ENCODE data around the gene TNN.
A peak's percentile ranks its signal among the peaks of the same experiment; 100 is the strongest.
"Not testable (repeated sequence)": the region's sequence is repeated elsewhere in the genome, so short reads cannot be mapped to it uniquely, and the experiment has no call there.

Gene TNN, protein sequence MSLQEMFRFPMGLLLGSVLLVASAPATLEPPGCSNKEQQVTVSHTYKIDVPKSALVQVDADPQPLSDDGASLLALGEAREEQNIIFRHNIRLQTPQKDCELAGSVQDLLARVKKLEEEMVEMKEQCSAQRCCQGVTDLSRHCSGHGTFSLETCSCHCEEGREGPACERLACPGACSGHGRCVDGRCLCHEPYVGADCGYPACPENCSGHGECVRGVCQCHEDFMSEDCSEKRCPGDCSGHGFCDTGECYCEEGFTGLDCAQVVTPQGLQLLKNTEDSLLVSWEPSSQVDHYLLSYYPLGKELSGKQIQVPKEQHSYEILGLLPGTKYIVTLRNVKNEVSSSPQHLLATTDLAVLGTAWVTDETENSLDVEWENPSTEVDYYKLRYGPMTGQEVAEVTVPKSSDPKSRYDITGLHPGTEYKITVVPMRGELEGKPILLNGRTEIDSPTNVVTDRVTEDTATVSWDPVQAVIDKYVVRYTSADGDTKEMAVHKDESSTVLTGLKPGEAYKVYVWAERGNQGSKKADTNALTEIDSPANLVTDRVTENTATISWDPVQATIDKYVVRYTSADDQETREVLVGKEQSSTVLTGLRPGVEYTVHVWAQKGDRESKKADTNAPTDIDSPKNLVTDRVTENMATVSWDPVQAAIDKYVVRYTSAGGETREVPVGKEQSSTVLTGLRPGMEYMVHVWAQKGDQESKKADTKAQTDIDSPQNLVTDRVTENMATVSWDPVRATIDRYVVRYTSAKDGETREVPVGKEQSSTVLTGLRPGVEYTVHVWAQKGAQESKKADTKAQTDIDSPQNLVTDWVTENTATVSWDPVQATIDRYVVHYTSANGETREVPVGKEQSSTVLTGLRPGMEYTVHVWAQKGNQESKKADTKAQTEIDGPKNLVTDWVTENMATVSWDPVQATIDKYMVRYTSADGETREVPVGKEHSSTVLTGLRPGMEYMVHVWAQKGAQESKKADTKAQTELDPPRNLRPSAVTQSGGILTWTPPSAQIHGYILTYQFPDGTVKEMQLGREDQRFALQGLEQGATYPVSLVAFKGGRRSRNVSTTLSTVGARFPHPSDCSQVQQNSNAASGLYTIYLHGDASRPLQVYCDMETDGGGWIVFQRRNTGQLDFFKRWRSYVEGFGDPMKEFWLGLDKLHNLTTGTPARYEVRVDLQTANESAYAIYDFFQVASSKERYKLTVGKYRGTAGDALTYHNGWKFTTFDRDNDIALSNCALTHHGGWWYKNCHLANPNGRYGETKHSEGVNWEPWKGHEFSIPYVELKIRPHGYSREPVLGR (N-terminal part only)

DNA sequence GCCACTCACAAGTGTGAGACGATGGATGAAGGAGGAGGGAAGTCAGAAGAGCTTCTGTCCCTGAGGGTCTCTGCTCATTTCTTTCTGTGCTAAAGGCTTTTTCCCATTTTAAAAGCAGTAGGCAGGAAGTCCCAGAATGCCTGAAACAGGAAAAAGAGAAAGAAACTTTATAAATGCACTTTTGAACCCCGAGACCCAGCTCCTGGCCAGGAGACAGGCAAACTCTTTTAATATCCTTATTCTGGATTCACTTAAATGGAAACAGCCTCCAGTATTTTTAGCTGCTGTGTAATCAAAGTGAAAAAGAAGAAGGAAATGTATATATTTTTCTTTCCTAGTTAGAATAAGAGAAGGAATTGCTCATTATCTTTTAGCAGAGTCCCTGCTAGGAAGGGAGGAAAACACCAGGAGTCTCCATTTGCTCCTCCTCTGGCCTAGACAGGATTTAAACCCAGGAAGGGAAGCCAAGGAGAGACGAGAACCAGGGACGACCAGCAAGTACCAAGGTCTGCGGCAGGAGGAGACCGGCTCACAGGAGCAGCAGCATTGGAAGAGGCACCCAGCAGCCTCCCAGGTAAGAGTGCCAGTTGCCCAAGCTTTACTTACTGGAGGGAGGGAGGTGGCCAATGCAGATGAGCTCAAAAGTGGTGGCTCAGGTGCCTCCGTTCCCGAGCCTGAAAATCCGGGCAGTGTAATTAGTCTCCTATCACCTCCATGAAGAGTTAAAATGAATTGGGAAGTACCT, at the start of gene TNN:
Gene TNN (plus strand): TSS at position 472 of the 745 bp plus-strand sequence. CDS start 9,586 bp downstream, outside the sequence.
- DNase-seq (ENCODE audit: low spot score): no peak

DNA sequence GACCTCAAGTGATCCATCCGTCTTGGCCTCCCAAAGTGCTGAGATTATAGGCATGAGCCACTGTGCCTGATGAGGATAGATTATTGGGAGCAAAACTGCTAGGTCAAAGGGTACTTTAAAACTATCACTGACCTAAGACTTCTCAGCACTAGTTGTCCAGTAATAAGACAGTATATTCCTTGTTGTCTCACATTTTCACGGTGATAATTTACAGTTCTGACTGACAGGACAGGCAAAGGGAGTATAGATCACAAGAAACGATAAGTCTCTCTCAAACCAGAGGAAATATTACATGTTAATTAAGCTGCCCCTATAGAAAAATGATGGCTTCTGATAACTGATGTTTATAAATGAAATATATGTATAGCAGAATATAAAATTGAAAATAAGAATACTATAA, 48.1 kb upstream of the TNN start:
- DNase-seq (ENCODE audit: low spot score): no peak

DNA sequence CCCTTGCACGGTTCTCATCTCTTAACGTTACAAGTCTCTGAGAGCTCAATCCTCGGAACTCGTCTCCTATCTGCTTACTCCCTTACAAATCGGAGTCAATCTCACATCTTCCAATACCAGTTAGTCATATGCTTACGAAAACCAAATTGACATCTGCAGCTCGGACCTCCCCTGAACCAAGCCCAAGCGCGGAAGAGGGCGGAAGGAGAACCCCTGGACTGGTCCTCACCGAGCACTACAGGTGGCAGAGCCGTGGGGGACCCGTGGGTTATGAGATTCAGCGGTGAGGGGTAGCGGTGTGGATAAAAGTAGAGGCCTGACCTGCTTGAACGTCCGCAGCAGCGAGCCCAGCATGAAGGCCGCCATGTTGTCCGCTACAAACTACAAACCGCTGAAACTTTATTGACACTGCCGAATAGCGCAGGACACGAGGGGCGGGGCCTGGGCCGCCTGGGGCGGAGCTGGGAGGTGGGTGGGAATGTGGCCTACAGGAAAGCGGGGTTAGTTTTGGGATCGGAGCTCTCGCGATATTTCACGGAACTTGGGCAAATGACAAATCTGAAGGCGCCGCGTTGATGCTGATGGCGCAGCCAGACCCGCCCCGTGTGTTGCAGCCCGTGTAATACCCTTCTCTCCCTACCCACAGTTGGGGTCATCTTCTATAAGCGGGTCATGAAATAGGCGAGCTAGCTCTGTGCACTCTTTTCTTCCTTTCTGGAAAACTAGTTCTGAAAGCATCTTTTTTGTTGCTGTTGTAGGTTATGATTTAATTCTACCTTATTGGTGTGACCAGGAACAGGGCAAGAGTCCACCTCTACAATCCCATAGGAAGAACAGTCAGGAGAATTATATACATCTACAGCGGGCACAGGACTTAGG, 44.4 kb upstream of the TNN start, which contains the start of gene MRPS14:
Gene MRPS14 (minus strand): TSS at position 383 of the 879 bp plus-strand sequence. CDS start 17 bp downstream, at position 366.
- DNase-seq (ENCODE audit: low spot score): peak; percentile 94

DNA sequence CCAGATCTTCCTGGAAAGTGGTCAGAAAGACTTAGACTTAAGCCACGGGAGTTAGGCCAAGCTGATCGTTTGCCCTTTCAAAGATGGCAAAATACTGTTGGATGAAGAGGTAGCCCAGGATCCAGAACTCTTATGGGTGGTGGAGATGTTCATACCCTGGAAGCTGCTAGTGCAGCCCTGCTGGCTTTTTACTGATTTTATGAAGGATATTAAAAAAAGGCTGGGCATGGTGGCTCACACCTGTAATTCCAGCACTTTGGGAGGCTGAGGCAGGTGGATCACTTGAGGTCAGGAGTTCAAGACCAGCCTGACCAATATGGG, 43.8 kb upstream of the TNN start:
- DNase-seq (ENCODE audit: low spot score): not testable (repeated sequence)

DNA sequence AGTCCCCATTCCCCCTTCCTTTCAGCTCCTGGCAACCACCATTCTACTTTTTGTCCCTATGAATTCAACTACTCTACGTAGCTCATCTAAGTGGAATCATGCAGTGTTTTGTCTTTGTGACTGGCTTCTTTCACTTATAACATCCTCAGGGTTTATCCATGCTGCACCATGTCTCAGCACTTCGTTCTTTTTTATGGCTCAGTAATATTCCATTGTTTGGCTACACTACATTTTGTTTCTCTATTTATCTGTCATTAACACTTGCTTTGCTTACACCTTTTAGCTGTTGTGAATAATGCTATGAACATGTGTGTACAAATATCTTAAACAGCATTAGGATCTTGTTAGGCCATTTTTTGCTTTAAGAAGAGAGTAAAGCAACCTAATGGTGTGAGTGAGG, 42.9 kb upstream of the TNN start:
- DNase-seq (ENCODE audit: low spot score): no peak

DNA sequence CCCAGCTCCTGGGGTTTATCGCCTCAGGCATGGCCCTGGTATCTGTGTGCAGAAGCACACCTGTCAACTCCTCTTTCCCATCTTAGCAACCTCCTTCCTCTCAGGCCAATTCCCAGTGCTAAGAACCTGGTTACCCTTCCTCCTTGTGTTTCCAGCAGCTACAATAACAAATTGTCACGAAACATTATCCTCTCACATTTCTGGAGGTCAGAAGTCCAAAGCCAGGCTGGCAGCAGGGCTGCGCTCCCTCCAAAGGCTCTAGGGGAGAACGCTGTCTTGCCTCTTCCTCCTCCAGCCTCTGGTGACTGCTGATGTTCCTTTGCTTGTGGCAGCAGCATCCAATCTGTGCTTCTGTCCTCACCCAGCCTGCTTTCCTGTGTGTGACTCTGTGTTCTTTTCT, 33.7 kb upstream of the TNN start:
- DNase-seq (ENCODE audit: low spot score): no peak

DNA sequence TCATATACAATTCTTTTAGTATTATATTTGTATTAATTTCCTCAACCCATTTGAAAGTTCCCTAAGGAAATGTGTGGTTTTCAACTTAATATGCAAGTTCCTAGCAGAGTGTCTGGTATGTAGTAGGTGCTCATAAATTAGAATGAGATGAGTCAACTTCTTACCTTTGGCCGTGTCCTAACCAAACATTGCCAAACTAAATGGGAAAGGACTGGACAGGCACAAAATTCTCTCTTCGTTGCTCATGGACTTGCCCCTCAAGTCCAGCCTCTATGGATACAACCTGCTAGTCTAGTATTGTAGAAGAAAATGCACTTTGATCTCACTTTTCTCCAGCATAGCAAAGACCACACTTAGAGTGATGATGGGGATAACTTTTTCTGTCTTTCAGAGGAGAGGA, 32.9 kb upstream of the TNN start:
- no peak for DNase-seq (ENCODE audit: low spot score)

DNA sequence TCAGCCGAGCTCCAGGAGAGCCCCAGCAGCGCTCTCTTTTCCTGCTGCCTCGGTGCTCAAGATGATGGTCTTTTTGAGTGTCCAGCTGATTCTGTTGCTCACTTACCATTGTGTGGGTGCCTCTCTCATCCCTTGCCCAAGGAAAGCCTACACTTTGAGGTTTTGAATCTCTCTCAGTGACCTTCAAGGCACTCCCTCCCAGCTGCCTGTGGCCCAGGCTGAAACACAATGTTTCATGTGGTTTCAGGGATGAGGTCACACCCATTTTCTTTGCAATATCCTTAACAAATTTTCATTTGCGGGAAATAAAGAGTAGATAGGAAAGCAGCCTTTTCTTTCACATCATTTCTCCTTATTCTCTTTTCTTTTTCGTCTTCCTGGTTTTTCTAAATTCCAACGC, 31.8 kb upstream of the TNN start:
- no peak for DNase-seq (ENCODE audit: low spot score)

DNA sequence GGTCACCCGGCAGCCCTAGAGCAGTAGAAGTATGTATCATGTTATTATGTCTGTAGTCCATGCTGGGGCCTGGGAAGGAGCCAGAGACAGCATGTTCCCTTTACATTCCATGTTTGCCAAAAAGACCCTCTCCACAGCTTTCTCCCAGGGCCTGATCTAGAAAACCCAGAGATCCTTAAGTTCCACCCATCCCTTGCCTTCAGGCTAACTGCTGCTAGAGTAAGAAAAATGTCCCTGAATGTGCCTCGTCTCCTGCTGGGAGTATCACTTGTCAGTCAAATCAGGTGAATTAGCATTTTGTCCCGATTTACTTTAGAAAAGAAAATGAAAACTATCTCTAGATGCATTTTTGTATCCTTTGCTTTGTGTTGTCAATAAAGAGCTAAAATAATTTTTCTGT, 31.2 kb upstream of the TNN start:
- no peak for DNase-seq (ENCODE audit: low spot score)

DNA sequence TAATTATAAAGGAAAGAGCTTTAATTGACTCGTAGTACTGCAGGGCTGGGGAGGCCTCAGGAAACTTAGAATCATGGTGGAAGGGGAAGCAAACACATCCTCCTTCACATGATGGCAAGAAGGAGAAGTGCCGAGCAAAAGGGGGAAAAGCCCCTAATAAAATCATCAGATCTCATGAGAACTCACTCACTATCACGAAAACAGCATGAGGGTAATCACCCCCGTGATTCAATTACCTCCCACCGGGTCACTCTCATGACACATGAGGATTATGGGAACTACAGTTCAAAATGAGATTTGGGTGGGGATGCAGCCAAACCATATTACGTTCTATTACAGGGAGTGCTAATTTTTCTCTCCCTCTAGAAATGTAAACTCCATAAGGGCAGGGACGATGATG, 30.2 kb upstream of the TNN start:
- no peak for DNase-seq (ENCODE audit: low spot score)

DNA sequence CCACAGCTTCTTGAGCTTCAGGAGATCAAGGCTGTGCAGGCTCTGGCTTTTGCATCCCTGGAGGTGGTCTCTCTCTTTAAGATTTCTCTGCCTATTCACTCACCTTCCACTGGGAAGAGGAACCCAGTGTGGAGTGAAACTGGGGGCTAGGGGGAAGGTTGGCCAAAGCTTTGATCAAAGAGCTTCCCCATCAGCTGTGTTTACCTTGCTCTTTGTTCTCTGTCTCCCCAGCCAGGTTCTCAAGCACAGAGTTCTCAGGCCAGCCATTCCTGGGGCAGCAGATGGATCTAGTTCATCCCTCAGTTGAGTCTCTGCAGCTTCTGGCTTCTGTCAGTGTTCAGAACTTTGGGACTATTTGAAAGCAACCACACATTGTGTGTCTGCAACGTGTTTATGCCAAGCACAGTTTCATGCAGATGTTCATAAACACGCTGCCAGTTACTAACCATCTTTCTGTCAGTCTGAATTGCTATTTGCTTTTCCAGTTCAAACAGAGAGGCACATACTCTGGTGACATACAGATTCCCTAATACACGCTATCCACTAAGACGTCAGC, 27.2 kb upstream of the TNN start:
- no peak for DNase-seq (ENCODE audit: low spot score)

DNA sequence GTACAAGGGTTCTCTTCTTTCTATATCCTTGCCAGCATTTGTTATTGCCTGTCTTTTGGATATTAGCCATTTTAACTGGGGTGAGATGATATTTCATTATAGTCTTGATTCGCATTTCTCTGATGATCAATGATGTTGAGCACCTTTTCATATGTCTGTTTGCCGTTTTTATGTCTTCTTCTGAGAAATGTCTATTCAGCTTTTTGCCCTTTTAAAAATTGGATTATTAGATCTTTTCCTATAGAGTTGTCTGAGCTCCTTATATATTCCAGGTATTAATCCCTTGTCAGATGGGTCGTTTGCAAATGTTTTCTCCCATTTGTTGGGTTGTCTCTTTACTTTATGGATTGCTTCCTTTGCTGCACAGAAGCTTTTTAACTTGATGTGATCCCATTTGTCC, 25.0 kb upstream of the TNN start:
- DNase-seq (ENCODE audit: low spot score): no peak

DNA sequence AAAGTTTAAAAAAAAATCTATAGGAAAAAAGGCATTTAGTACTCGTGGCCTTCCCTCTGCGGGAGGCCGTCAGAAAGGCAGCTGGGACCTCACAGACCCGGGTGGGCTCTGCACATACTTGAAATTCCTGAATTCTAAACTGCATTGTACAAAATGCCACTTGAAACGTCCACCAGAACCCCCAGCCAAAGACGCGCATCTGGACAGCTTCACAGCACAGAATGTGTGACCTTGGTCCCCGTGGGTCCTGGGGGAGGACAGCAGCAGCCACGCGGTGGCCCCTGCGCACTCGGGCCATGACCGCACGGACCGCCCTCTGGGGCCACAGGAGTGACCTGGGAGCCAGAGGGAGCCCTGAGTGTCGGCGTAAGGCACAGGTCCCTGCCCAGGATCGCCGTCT, 23.8 kb upstream of the TNN start:
- no peak for DNase-seq (ENCODE audit: low spot score)

DNA sequence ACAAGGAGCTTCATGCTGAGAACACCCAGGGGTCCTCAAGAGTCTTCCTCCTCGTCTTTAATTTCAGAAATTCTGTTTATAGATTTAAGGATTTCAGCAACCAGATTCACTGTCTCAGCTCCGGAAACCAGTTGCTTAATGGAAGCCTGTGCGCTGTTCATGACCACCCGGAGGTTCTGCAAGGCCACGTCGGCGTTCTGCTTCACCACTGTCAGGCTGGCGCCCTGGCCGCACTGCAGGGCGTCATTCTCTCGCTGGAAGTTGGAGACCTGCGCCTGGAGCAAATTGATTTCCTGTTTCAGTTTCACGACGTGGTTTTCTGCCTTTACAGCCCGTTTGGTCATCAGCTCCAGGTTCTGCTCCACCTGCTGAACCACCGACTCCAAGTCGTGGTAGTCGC, 23.0 kb upstream of the TNN start:
- not testable (repeated sequence) for DNase-seq (ENCODE audit: low spot score)

DNA sequence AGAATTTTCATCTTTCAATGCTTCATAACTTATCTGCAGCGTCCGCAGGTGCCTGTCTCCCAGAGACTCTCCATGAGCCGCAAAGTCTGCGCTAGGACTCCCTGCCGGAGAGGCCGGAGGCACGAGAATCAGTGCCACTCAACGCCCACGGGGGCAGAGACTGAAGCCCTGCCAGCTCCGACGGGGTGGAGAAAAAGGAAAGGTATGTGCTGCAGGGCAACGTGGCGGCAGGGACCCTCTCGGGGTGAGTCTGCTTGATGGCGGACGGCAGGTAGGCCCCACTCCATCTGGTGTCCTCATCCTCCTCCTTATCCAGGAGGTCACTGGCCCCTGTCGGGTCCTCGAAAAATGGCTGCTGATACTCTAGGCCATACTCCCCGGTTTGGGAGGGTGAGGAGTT, 22.5 kb upstream of the TNN start:
- DNase-seq (ENCODE audit: low spot score): no peak

DNA sequence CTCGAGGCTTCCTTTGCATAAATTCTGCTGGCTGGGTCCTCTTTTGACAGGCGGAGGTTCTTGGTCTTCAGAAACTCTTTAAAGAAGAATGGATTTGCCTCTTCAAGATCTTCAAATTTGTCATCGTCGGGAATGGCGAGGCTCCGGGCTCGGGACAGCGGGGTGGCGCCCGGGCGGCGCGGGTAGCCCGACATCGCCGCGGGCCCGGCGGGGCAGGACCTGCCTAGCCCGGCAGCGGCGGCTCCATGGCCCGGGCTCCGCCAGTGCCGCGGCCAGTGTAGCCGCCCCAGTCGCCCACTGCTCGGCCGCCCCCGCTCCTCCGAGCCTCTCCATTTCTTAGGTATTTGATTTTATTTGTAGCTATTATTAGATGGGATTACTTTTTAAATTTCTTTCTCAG, 22.1 kb upstream of the TNN start:
- no peak for DNase-seq (ENCODE audit: low spot score)

DNA sequence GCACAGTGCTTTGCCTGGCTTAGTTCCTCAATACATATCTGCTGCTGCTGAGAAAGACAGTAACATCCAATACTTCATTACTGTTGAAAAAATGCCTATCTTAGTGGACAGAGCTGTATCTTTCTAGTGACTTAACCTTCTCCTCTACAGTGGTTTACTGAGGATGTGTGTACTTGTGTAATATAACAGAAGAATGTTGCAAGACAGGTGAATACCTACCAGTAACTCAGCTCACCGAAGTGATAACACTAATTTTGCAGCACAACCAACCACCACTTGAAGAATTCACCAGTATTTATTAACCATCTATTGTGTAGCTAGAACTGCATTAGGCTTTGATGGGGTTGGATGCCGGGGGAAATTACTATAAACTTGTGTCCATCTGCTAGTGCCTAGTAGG, 16.6 kb upstream of the TNN start:
- DNase-seq (ENCODE audit: low spot score): no peak

DNA sequence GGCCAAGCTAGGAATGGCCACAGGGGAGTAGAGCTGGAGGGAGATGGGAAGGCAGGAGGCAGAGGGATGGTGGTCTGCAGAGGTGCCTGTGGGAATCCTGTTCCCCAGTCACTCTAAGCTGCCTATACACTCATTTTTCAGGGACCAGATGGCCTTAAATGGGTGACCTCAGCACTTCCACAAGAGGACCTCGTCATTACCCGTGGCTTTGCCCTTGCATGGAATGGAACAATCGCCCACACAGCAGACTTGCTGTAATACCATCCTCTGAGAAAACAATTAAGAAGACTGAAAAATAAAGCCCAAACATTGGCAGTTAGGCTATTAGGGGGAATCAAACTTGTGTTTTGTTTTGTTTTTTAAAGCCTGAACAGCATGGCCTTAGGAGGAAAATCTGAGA, 12.9 kb upstream of the TNN start:
- DNase-seq (ENCODE audit: low spot score): no peak

DNA sequence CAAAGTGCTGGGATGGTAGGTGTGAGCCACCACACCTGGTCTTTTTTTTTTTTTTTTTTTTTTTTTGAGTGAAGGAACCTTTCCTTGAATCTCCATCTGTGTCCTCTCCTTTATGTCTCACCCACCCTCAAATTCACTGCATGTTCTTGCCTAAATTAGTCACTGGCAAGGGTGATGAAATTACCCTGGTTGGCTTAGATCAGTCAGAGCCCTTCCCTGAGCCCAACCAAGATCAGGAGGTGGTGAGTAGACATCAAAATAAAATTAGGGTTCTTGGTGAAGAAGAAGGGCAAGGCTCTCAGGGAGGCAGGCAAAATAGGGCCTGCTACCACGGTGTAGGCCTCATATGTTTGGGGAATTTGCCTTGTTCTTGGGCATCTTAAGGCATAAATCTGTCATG, 5.3 kb upstream of the TNN start:
- no peak for DNase-seq (ENCODE audit: low spot score)

DNA sequence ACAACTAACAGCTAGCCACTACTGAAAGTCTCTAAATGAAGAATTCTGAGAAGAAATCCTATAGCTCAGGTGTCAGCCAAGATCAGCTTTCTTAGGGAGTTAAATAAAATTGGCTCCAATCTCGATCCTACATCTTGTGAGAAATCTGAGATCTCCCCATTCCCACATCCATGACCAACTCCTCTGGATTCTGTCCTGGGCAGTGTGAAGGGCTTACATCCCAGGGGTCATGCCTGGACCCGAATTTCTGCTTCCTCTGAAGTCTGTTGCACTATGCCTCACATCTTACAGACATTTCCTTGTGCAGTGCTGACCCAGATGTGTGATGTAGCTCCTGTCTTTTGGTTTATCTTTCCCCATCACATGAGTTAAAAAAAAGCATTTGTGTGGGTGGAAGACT, 4.8 kb upstream of the TNN start:
- no peak for DNase-seq (ENCODE audit: low spot score)
